ENCODE results near the gene CEACAM19. TPM values are rescaled to one million over a fixed set of nuclear protein-coding genes. Genes with fewer than 3 reads are reported as not detected.
A peak's percentile ranks its signal among the peaks of the same experiment; 100 is the strongest.
"Not testable (repeated sequence)": the region's sequence is repeated elsewhere in the genome, so short reads cannot be mapped to it uniquely, and the experiment has no call there.

The CEACAM19 gene
- total RNA-seq, 1 donor from 2014 or later, result 2.6 TPM

DNA sequence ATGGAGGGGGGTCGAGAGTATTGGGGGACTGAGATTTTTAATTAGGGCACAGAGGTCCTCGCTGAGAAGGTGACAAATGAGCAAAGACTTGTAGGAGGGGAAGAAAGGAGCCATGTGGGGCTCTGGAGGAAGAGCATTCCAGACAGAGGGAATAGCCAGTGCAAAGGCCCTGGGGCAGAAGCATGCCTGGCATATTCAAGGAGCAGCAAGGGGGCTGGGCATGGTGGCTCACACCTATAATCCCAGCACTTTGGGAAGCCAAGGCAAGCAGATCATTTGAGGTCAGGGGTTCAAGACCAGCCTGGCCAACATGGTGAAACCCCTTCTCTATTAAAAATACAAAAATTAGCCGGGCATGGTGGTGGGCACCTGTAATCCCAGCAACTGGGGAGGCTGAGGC, 13.1 kb downstream of the CEACAM19 start:
- H3K27me3 ChIP-seq (ENCODE audit: control insufficient read depth in 3 of 3, insufficient read depth in 3 of 3, low read length in 3 of 3); H3K4me1 ChIP-seq (ENCODE audit: control insufficient read depth in 3 of 3, insufficient read depth in 3 of 3, low read length in 3 of 3); H3K9ac ChIP-seq (ENCODE audit: low read depth in 1 of 3, low read length in 3 of 3); H3K9me3 ChIP-seq (ENCODE audit: control insufficient read depth in 3 of 3, low read length in 3 of 3); H3K4me3 ChIP-seq (ENCODE audit: low read length in 3 of 3): not testable (repeated sequence)
- Histone ChIP-seq H3K27ac (ENCODE audit: low read depth, low read length) (peak overlapping the region; percentile 40), H3K36me3 (ENCODE audit: control insufficient read depth in 3 of 3, insufficient read depth in 3 of 3, low read length in 3 of 3) (peaks cover 15 to 17% (median 16%) of the 10 kb centered on the region in 3 donors)

DNA sequence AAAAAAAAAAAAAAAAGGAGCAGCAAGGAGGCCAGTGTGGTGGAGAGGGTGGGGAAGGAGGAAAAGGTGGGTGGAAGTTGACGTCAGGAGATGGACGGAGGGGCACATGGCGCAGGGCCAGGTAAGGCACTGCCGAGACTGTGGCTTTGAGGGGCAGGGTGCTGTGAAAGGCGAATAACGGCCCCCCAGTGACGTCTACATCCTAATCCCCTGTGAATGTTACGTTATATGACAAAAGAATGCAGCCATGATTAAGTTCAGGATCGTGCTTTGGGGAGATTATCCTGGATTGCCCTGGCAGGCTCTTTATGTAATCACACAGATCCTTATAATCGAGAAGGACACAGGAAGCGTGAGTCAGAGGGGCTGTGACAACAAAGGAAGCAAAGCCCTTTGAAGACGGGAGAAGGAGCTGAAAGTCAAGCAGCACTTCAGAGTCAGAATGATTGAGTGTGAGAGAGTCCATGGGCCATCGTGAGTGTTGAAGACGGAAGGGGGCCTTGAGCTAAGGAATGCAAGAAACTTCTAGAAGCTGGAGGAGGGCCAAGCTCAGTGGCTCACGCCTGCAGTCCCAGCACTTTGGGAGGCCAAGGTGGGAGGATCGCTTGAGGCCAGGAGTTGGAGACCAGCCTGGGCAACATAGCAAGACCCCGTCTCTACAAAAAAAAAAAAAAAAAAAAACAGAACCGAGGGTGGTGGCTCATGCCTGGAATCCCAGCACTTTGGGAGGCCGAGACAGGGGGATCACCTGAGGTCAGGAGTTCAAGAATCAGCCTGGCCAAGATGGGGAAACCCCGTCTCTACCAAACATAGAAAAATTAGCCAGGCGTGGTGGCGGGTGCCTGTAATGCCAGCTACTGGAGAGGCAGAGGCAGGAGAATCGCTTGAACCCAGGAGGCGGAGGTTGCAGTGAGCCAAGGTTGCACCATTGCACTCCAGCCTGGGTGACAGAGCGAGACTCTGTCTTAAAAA, 13.9 kb downstream of the CEACAM19 start:
- Histone ChIP-seq H3K9me3 (ENCODE audit: control insufficient read depth in 3 of 3, low read length in 3 of 3) (no peaks in the 10 kb centered on the region), H3K27me3 (ENCODE audit: control insufficient read depth in 3 of 3, insufficient read depth in 3 of 3, low read length in 3 of 3) (no peaks in the 10 kb centered on the region), H3K36me3 (ENCODE audit: control insufficient read depth in 3 of 3, insufficient read depth in 3 of 3, low read length in 3 of 3) (peaks cover 13 to 16% (median 15%) of the 10 kb centered on the region in 3 donors), H3K27ac (ENCODE audit: low read depth, low read length) (peak overlapping the region; percentile 40), H3K9ac (ENCODE audit: low read depth in 1 of 3, low read length in 3 of 3) (no peak overlapping the region), H3K4me3 (ENCODE audit: low read length in 3 of 3) (peak overlapping the region in 1 of 3 donors; percentile 13), H3K4me1 (ENCODE audit: control insufficient read depth in 3 of 3, insufficient read depth in 3 of 3, low read length in 3 of 3) (peaks cover 2 to 12% (median 6%) of the 10 kb centered on the region in 3 donors)

DNA sequence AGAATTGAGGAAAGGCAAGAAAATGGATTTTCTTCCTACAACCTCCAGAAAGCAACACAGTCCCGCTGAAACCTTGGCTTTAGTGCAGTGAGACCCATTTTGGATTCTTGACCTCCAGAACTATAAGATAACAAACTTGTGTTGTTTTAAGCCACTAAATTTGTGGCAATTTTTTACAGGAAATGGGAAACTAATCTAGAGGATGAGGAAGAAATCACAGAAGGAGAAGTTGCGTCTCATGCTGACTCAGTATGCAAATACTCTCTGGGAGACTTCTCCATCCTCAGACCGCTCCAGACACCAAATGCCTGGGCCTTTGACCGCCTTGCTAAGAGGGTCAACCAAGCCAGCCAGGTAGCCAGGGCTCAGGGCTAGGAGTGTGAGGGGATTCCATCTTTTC, 14.6 kb downstream of the CEACAM19 start:
- H3K9ac ChIP-seq (ENCODE audit: low read depth in 1 of 3, low read length in 3 of 3), result no peak overlapping the region
- H3K27ac ChIP-seq (ENCODE audit: low read depth, low read length), result no peak overlapping the region
- no peaks in the 10 kb centered on the region for H3K27me3 ChIP-seq (ENCODE audit: control insufficient read depth in 3 of 3, insufficient read depth in 3 of 3, low read length in 3 of 3)
- no peaks in the 10 kb centered on the region for H3K9me3 ChIP-seq (ENCODE audit: control insufficient read depth in 3 of 3, low read length in 3 of 3)
- H3K4me1 ChIP-seq (ENCODE audit: control insufficient read depth in 3 of 3, insufficient read depth in 3 of 3, low read length in 3 of 3), result peaks cover 2 to 12% (median 6%) of the 10 kb centered on the region in 3 donors
- peaks cover 8 to 12% (median 11%) of the 10 kb centered on the region in 3 donors for H3K36me3 ChIP-seq (ENCODE audit: control insufficient read depth in 3 of 3, insufficient read depth in 3 of 3, low read length in 3 of 3)
- no peak overlapping the region for H3K4me3 ChIP-seq (ENCODE audit: low read length in 3 of 3)

- peaks cover 3 to 12% (median 11%) of the 10 kb centered on the region in 3 donors for H3K36me3 ChIP-seq (ENCODE audit: control insufficient read depth in 3 of 3, insufficient read depth in 3 of 3, low read length in 3 of 3)
- peaks cover 2 to 14% (median 8%) of the 10 kb centered on the region in 3 donors for H3K4me1 ChIP-seq (ENCODE audit: control insufficient read depth in 3 of 3, insufficient read depth in 3 of 3, low read length in 3 of 3)
- no peak overlapping the region for H3K27ac ChIP-seq (ENCODE audit: low read depth, low read length)
- no peaks in the 10 kb centered on the region for H3K27me3 ChIP-seq (ENCODE audit: control insufficient read depth in 3 of 3, insufficient read depth in 3 of 3, low read length in 3 of 3)
- no peak overlapping the region for H3K9ac ChIP-seq (ENCODE audit: low read depth in 1 of 3, low read length in 3 of 3)
- no peaks in the 10 kb centered on the region for H3K9me3 ChIP-seq (ENCODE audit: control insufficient read depth in 3 of 3, low read length in 3 of 3)
- H3K4me3 ChIP-seq (ENCODE audit: low read length in 3 of 3), result no peak overlapping the region
Observed at GRCh38 chr19:44686896-44687295, 15.6 kb downstream of the CEACAM19 start.

DNA sequence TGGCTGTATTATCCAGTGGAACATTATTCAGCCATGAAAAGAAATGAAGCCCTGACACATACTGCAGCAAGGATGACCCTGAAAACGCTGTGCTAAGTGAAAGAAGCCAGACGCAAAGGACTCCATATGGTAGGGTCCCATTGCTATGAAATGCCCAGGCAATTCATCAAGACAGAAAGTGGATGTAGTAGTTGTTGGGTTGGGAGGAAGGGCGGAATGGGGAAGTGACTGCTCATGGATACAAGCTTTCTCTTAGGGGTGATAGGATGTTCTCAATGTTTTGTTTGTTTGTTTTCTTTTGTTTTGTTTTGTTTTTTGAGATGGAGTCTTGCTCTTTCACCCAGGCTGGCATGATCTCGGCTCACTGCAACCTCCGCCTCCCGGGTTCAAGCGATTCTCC, 16.6 kb downstream of the CEACAM19 start:
- Histone ChIP-seq H3K27me3 (ENCODE audit: control insufficient read depth in 3 of 3, insufficient read depth in 3 of 3, low read length in 3 of 3) (no peaks in the 10 kb centered on the region), H3K4me1 (ENCODE audit: control insufficient read depth in 3 of 3, insufficient read depth in 3 of 3, low read length in 3 of 3) (peaks cover 2 to 16% (median 11%) of the 10 kb centered on the region in 3 donors), H3K4me3 (ENCODE audit: low read length in 3 of 3) (no peak overlapping the region), H3K27ac (ENCODE audit: low read depth, low read length) (no peak overlapping the region), H3K9me3 (ENCODE audit: control insufficient read depth in 3 of 3, low read length in 3 of 3) (no peaks in the 10 kb centered on the region), H3K9ac (ENCODE audit: low read depth in 1 of 3, low read length in 3 of 3) (no peak overlapping the region), H3K36me3 (ENCODE audit: control insufficient read depth in 3 of 3, insufficient read depth in 3 of 3, low read length in 3 of 3) (peaks cover 3 to 9% (median 8%) of the 10 kb centered on the region in 3 donors)

GRCh38 chr19:44689290-44690130, 18.2 kb downstream of the CEACAM19 start:
- no peak overlapping the region for H3K27ac ChIP-seq (ENCODE audit: low read depth, low read length)
- H3K27me3 ChIP-seq (ENCODE audit: control insufficient read depth in 3 of 3, insufficient read depth in 3 of 3, low read length in 3 of 3), result no peaks in the 10 kb centered on the region
- no peaks in the 10 kb centered on the region for H3K9me3 ChIP-seq (ENCODE audit: control insufficient read depth in 3 of 3, low read length in 3 of 3)
- peaks cover 2 to 16% (median 11%) of the 10 kb centered on the region in 3 donors for H3K4me1 ChIP-seq (ENCODE audit: control insufficient read depth in 3 of 3, insufficient read depth in 3 of 3, low read length in 3 of 3)
- peak overlapping the region in 1 of 3 donors; percentile 40 for H3K9ac ChIP-seq (ENCODE audit: low read depth in 1 of 3, low read length in 3 of 3)
- no peaks in the 10 kb centered on the region for H3K36me3 ChIP-seq (ENCODE audit: control insufficient read depth in 3 of 3, insufficient read depth in 3 of 3, low read length in 3 of 3)
- no peak overlapping the region for H3K4me3 ChIP-seq (ENCODE audit: low read length in 3 of 3)

DNA sequence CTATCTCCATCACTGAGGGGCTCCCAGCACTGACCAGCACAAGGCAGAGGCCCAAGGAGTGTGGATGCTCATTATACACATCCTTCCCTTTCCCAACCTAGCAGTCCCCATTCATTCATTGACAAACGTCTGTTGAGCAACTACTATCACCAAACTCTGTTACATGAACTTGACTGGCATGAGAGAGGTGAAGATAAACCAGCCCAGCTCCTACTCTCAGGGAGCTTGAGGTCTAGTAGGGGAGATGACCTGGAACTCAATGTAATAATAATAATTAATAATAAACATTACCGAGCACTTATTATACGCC, 18.8 kb downstream of the CEACAM19 start:
- H3K4me1 ChIP-seq (ENCODE audit: control insufficient read depth in 3 of 3, insufficient read depth in 3 of 3, low read length in 3 of 3), result peaks cover 2 to 13% (median 8%) of the 10 kb centered on the region in 3 donors
- H3K36me3 ChIP-seq (ENCODE audit: control insufficient read depth in 3 of 3, insufficient read depth in 3 of 3, low read length in 3 of 3), result no peaks in the 10 kb centered on the region
- no peak overlapping the region for H3K9ac ChIP-seq (ENCODE audit: low read depth in 1 of 3, low read length in 3 of 3)
- H3K27ac ChIP-seq (ENCODE audit: low read depth, low read length), result no peak overlapping the region
- no peaks in the 10 kb centered on the region for H3K27me3 ChIP-seq (ENCODE audit: control insufficient read depth in 3 of 3, insufficient read depth in 3 of 3, low read length in 3 of 3)
- no peaks in the 10 kb centered on the region for H3K9me3 ChIP-seq (ENCODE audit: control insufficient read depth in 3 of 3, low read length in 3 of 3)
- no peak overlapping the region for H3K4me3 ChIP-seq (ENCODE audit: low read length in 3 of 3)

- H3K27ac ChIP-seq (ENCODE audit: low read depth, low read length), result no peak overlapping the region
- H3K4me1 ChIP-seq (ENCODE audit: control insufficient read depth in 3 of 3, insufficient read depth in 3 of 3, low read length in 3 of 3), result peaks cover 5 to 13% (median 6%) of the 10 kb centered on the region in 3 donors
- H3K36me3 ChIP-seq (ENCODE audit: control insufficient read depth in 3 of 3, insufficient read depth in 3 of 3, low read length in 3 of 3), result no peaks in the 10 kb centered on the region
- no peaks in the 10 kb centered on the region for H3K9me3 ChIP-seq (ENCODE audit: control insufficient read depth in 3 of 3, low read length in 3 of 3)
- H3K9ac ChIP-seq (ENCODE audit: low read depth in 1 of 3, low read length in 3 of 3), result no peak overlapping the region
- H3K4me3 ChIP-seq (ENCODE audit: low read length in 3 of 3), result no peak overlapping the region
- H3K27me3 ChIP-seq (ENCODE audit: control insufficient read depth in 3 of 3, insufficient read depth in 3 of 3, low read length in 3 of 3), result no peaks in the 10 kb centered on the region
Observed at GRCh38 chr19:44692379-44692721, 21.1 kb downstream of the CEACAM19 start.

DNA sequence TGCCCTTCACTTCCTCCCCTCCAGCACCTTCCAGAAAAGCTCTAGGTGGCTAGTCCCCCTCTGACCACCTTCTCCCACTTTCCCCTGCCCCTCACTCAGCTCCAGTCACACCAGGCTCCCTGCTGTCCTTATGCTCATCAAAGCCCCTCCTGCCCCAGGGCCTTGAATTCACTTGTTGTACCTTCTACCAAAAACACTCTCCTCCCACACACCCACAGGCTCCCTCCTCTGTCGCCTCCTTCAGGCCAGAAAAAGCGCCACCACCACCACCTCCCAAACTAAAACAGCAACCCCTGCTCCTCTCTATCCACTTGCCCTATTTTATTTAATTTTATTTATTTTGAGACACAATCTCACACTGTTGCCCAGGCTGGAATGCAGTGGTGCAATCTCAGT, 22.9 kb downstream of the CEACAM19 start:
- Histone ChIP-seq H3K9me3 (ENCODE audit: control insufficient read depth in 3 of 3, low read length in 3 of 3) (no peaks in the 10 kb centered on the region), H3K9ac (ENCODE audit: low read depth in 1 of 3, low read length in 3 of 3) (no peak overlapping the region), H3K36me3 (ENCODE audit: control insufficient read depth in 3 of 3, insufficient read depth in 3 of 3, low read length in 3 of 3) (no peaks in the 10 kb centered on the region), H3K27ac (ENCODE audit: low read depth, low read length) (no peak overlapping the region), H3K4me1 (ENCODE audit: control insufficient read depth in 3 of 3, insufficient read depth in 3 of 3, low read length in 3 of 3) (peaks cover 5 to 12% (median 7%) of the 10 kb centered on the region in 3 donors), H3K27me3 (ENCODE audit: control insufficient read depth in 3 of 3, insufficient read depth in 3 of 3, low read length in 3 of 3) (no peaks in the 10 kb centered on the region), H3K4me3 (ENCODE audit: low read length in 3 of 3) (no peak overlapping the region)
